B cell (primary cell): Measurements from ENCODE around the gene CKAP2L.

Experiments used
- EZH2 ChIP-seq: IDR thresholded peaks from 2 replicates; pipeline ENCODE4 v1.6.1; 2012; ENCODE audit warnings: borderline replicate concordance, low read depth, mild to moderate bottlenecking, moderate library complexity, low read length; ENCODE audit not compliant: insufficient read depth, poor library complexity, severe bottlenecking
- TF ChIP-seq, protein P1 (sequence below): fragments of 200-600 bp; IDR thresholded peaks from one replicate; pipeline ENCODE4 v1.8.0; 2022; ENCODE audit warnings: antibody characterized with exemption, mild to moderate bottlenecking

DNA sequence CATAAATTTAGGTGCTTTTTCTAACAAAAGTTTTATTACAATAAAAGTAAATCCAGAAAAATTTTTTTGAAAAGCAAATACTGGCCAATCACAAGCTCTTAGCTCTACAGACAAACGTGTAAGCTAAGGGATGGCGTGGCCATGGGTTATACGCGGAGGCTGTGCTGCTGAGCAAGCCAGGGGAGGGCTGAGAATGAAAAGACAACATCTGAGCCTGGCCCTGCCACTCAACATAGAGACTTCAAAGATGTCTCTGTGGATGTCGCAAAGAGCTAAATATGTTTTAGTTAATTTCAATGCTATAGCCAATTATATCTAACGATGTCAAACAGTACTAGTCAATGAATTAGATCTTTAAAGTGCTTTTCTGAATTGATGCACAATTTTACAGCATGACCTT is 76.9 kb downstream of the CKAP2L start:
- TF ChIP-seq, protein P1, sequence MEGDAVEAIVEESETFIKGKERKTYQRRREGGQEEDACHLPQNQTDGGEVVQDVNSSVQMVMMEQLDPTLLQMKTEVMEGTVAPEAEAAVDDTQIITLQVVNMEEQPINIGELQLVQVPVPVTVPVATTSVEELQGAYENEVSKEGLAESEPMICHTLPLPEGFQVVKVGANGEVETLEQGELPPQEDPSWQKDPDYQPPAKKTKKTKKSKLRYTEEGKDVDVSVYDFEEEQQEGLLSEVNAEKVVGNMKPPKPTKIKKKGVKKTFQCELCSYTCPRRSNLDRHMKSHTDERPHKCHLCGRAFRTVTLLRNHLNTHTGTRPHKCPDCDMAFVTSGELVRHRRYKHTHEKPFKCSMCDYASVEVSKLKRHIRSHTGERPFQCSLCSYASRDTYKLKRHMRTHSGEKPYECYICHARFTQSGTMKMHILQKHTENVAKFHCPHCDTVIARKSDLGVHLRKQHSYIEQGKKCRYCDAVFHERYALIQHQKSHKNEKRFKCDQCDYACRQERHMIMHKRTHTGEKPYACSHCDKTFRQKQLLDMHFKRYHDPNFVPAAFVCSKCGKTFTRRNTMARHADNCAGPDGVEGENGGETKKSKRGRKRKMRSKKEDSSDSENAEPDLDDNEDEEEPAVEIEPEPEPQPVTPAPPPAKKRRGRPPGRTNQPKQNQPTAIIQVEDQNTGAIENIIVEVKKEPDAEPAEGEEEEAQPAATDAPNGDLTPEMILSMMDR, result no peak
- TF ChIP-seq EZH2, result no peak
